NCI-H1694 (cell line): ENCODE data around the gene ASB5.
"Not testable (repeated sequence)": the region's sequence is repeated elsewhere in the genome, so short reads cannot be mapped to it uniquely, and the experiment has no call there.

ENCODE experiments used
- DNase-seq: peaks from one replicate; lab custom pipeline; 2025; lab: John Stamatoyannopoulos, UW

The ASB5 gene

DNA sequence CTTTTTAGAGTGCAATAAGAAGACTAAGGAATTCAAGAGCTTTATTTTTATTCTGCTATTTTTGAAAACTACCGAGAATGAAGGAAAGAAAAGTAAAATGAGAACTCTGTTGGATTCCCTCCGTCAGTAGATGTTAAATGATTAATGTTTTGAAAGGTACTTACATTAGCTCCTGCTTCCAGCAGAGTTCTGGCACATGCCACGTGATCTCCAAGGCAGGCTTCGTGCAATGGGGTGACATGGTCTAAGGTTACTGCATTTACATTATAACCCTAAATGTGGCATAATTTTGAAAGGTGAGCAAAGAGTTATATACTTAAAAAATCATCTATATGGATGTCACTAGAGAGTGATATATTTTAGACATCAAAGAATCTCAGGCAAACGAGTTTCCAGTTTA, 46.9 kb downstream of the ASB5 start:
- DNase-seq: no peak

DNA sequence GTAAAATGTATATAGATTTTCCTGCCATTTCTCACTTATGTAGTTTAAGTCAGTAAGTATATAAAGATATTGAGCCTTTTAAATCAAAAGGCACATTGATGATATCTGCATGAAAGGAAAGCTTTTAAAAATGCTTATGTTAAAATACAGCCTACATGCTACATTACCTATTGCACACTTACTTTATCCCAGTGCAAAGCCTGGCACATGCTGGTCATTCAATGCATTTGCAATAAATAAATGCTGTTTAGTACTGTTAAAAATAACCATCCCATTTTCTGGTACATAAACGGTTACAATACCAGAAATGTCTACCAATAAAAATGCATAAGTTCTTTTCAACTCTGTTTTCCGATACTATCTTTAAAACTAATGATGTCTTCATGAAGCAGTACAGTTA, 51.5 kb downstream of the ASB5 start:
- no peak for DNase-seq

DNA sequence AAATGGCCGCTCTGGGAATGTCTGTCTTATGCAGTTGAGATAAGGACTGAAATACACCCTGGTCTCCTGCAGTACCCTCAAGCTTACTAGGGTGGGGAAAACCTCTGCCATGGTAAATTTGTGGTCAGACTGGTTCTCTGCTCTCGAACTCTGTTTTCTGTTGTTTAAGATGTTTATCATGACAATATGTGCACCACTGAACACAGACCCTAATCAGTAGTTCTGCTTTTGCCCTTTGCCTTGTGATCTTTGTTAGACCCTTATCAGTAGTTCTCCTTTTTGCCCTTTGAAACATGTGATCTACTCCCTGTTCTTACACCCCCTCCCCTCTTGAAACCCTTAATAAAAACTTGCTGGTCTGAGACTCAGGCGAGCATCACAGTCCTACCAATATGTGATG, 56.7 kb downstream of the ASB5 start:
- DNase-seq: not testable (repeated sequence)

DNA sequence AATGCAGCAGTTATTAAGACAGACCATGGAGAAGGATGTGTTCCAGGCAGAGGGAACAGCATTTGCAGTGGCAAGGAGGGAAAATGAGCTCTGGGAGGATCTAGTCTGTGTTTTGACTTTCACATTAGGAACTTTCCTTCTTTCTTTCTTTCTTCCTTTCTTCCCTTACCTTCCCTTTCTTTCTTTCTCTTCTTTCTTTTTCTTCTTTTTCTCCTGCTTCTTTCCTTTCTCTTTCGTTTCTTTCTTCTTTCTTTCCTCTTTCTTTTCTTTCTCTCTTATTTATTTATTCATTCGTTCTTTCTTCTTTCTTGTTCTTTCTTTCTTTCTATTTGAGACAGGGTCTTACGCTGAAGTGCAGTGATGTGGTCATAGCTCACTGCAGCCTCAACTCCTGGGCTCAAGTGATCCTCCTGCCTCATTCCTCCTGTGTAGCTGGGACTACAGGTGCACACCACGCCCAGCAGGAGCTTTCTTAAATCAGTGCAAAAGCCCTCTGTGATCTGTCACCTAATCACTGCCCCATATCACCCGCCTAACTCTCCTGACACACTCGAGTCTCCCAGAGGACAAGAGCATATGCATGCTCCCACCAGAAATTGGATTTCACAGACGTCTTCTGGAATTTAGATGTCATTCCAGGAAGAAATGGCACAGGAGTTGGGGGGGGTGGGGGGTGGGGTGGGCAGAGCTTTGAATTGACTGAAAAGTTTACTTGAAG, 58.3 kb downstream of the ASB5 start:
- DNase-seq: no peak

DNA sequence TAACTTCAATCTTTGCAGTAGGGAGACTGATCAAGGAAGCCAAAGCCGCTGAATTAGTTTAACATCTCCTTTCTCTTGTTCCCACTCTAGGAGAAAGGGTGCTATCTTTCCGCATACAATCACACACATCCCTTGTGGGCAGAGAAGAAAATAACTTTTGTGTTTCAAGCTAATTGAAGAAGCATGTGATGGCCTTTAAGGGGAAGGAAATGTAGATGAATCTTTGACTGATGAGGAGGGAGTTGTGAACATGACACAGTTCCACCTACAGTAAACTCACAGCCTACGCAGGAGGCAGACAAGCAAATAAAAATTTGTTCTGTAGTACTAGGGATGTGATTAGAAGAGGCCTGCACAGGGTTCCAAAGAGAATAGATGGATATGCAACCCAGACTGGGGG, 58.9 kb downstream of the ASB5 start:
- no peak for DNase-seq

DNA sequence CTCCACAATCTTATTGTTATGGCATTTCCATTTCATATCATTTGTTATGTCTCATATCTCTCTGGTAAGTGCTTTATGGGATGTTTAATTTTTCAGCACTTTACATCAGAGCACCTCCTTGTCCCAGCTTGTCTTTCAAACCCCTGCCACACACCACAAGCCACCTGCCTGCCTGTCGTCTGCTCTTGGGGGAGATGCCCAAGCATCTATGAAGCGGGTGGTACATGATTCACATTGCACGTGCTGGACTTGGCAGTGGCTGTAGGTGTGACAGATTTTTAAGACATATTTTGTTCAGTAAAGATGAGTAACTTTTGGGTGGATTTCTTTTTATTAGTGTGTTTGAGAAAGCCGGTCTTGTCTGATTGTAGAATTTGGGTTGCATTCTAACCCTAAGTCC, 59.5 kb downstream of the ASB5 start:
- no peak for DNase-seq

DNA sequence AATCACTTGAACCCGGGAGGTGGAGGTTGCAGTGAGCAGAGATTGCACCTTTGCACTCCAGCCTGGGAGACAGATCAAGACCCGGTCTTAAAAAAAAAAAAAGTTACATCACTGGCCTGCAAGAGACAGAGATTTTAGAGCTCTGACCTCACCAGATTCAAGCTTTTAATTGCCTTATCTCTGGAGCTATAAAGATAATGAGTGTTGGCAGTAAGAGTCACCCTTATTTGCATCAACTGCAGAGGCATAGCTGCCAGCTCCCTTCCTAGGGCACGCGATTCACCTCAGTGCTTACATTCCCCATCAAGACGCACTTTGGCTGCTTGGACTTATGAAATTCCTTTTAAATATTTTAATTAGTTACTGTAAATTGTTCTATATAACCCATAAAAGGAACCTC, 61.2 kb downstream of the ASB5 start:
- DNase-seq: no peak

DNA sequence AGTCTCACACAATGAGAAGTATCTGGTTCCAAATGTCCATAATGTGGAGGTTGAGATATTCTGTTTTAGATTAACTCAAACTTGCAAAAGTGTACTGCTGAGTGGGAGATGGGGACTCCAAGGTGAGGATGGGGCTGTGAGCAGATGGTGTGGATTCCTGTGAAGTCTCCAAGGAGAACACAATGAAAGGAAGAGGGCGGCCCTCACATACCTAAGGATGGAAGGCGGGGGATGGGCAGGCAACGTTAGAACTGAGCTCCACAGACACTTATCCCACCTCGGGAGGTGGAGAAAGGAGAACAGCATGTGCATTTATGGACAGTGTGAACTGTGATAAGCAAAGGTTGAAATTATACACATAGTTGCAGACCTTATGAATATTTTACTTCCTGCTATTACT, 63.7 kb downstream of the ASB5 start:
- no peak for DNase-seq

DNA sequence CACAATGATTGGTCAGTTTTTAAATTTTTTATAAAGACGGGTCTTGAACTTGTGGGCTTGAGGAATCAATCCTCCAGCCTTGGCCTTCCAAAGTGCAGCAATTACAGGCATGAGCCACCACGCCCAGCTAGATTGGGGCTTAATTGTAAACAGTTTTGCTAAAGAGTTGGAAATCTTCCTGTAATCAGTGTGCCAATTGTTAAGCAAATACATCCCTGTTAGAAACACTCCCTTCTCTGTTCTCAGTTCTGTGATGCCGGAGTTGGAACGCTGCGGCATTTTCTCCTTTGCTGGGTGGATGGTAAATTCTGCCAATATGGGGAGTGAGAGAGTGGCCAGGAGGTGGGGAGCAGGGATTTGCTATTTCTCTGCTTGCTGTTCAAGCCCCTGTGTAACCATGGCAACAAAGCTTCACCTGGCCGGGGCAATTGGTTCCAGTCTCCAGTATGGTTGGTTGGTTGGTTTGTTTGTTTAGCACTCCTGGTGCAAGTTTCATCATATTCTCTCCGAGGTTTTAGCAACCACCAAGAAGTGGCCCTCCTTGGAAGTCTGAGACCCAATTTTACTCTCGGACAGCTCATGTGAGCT, 70.6 kb downstream of the ASB5 start:
- no peak for DNase-seq

DNA sequence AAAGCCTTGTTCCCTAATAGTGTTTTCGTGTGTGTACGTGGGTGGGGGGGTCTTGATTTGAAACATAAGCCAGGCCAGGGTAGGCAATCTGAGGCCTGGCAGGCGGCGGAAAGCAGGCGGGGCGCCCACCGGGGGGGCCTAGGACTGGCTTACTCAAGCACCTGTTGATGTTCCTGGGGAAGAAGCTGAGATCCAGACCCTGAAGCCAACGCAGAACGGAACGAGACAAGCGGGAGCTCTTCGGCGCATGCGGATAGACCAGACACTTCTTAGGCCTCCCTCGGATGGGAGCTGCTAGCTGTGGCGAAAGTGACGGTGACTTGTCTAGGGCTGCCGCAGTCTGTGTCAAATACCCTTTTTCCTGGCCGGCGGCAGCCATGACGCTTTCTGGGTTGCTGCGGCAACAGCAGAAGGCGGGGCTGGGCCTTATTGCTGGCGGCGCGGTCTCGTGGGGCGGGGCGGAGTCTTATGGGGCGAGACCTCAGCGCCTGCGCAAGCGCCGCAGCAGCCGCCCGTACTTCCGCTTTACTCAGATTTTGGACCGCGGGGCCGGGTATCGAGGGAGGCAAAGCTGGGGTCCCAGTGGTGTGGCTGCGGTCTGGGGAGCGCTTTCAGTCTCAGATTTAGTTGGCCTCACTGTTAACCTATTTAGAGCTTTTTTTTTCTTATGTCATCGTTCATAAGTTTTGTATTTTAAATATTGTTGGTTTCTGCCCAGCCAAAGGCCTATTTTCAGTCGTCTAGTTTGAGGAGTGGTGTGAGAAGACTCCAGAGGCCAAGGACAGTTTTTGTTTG, 73.6 kb downstream of the ASB5 start, which contains the start of gene SPATA4:
Gene SPATA4, minus strand, starts transcription at position 402 of the 795 bp plus-strand sequence. Its CDS starts 23 bp downstream, at position 379.
- peak; percentile 55 for DNase-seq

DNA sequence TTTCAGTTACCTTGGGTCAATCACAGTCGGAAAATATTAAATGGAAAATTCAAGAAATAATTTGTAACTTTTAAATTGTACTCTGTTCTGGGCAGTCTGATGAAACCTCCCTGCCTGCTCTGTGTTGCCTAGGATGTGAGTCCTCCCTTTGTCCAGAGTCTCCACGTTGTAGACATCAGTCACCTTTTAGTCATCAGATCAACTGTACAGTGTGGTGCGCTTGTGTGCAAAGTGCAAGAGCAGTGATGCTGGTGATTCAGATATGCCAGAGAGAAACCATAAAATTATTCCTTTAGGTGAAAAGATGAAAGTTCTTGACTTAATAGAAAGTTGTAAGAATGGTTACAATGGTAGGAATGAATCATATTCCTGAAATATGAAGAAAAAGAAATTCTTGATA, 75.1 kb downstream of the ASB5 start:
- DNase-seq: no peak

DNA sequence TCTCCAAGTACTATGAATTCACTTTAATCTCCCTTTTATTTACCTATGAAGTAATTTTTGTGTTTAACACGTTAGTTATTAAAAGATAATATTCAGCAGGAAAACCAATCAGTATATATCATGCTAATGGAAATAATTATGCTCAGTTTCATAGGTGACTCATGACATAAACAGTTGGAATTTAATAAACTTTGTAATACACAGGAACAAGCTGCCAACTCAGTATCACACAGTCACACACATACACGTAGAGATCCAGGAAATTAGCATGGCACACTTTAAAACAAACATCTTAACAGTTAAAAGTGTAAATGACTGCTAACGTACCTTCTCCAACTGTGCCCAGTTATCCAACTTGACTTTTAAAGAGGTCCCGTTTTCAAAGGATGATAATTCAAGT, 75.9 kb downstream of the ASB5 start:
- no peak for DNase-seq

DNA sequence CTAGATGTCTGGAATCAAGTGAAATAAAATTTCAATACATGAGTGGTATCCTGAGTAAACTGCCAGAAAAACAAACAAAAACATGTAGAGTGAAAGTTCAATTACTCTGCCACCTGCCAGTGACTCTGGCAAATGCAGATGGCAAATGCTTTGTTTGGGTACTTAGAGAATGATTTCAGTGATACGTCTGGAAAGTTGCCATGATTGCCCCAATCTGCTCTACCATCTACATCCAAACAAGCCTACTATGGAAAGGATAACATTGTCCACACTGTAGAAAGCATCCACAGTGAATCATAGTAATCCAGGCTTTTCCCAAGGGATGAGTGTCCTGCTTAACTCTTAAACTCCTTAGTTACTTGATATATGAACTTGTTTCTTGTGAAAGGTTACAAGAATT, 77.0 kb downstream of the ASB5 start:
- DNase-seq: peak; percentile 57

DNA sequence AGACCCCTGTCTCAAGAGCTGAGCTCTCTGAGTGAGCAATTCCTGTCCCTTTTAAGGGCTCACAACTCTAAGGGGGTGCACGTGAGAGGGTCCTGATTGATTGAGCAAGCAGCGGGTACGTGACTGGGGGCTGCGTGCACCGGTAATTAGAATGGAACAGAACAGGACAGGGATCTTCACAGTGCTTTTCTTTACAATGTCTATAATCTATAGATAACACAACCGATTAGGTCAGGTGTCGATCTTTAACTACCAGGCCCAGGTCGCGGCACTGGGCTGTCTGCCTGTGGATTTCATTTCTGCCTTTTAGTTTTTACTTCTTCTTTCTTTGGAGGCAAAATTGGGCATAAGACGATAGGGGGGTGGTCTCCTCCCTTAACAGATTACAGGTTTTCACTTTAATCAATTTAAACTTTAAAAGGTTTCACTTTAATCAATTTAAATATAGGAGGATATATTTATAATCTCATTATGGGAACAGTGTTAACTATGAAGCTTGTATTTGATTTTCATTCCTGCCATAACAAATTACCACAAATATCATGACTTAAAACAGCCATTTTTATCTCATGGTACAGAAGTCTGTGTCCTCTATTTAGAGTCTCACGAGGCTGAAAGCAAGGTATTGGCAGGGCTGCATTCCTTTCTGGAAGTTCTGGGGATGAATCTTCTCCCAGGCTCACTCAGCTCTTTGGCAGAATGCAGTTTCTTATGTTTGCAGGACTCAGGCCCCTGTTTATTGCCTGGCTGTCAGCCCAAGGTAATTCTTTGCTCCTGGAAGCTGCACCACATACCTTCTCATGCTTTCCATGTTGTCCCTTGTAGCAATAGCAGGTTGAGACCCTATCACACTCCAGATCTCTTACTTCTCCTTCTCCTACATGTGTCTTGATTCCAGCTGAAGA, 78.9 kb downstream of the ASB5 start:
- DNase-seq: no peak

DNA sequence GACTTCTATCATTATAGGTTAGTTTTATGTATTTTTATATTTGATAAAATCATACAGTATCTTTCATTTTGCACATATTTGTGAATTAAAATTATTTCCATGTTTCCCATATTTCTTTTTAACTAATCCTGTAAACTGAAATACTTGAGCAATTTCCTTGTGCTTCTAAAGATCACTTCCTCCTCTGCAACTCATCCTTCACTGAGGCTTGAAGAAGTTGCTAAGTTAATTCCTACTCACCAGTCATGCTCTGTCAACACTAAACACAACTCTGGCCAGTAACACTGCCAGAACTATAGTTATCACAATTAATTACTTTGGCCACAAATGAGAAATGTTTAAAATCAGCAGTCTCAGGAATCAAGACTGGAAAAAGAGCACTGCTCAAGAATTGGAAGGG, 80.4 kb downstream of the ASB5 start:
- DNase-seq: no peak

DNA sequence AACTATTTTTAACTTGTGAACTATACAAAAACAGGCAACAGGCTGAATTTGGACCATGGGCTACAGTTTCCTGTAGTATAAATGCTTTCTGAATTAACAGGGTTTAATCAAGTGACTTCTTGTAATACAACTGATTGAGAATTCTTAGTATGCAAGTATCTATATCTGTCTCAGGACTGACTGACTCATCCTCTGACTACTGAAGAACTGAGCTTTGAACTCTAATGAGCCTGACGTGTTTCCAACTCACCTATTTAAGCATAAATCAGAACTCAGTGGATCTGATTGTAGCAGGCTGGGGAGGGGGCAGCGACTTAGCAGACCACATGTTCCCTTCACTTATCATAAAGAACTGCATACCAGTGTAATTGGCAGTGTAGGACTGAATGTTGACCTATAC, 81.4 kb downstream of the ASB5 start:
- DNase-seq: no peak

DNA sequence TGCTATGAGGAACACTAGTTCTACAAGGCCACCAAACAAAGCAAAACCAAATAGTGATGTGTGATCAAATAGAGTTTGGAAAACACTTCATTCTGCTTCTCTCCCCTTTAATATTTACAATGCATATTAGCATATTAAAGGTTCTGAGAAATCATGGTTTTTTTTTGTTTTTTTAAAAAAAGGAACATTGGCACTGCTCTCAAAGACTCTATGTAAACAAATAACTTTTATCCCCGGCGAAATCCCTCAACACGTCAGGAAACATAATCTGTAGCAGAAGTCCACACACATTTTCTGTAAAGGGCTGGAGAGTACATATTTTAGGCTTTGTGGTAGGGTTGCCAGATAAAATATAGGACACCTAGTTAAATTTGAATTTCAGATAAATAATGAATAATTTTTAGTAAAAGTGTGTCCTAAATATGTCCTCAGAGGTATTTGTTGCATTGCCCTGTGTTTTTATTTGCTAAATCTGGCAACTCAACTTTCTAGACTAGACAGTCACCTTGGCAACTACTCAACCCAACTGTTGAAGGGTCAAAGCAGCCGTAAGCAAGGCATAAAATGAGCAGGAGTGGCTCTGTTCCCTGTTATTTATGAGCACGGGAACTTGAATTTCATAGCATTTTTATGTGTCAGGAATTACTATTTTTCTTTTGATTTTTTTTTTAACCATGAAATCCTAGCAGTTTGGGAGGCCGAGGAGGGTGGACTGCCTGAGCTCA, 82.2 kb downstream of the ASB5 start:
- no peak for DNase-seq

DNA sequence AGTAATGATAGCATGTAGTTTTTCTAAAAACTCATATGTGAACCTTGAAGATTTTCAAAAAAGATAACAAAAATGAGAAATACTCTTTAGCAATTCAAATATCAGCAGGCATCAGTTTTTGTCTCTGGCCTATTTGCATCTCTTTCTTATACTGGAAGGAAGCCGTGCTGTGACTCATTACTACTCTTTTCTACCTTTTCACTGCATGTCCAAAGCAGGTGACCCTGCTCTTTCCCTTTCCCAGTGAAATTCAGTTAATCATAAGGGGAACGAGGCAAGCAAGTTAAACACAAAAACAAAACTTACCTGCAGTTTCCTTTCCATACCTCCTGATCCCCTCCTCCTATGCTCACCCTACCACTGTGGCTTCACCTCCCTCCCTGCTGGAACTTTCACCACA, 83.0 kb downstream of the ASB5 start:
- no peak for DNase-seq

DNA sequence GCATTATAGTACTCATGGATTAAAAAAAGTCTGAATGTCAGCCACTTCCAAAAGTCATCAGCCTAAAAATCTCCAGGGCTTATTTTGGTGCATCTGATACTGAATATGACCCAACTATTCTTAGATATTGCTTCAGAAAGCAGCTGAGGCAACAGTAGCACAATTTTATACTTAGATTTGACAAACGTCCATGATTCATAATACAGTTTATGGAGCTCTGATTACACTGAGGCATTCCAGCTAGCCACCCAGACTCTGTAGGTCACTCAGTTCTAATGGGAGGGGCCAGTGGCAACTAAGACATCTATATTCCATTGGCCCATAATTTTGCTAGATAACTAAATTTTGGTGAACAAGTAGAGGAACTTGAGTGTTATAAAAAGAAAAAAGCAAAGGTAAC, 84.0 kb downstream of the ASB5 start:
- no peak for DNase-seq
